Suppressor macrophage treated with lipopolysaccharide for 1 hour (primary cell): ENCODE data around the gene NDUFAF8.

Experiments
- DNase-seq, 3 donors: peaks; one replicate each; pipeline ENCODE4 v3.0.0-alpha.2; 2020 to 2022

Gene NDUFAF8, protein sequence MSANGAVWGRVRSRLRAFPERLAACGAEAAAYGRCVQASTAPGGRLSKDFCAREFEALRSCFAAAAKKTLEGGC

GRCh38 chr17:81238815-81239713 lies at the start of gene NDUFAF8, which contains the start of gene TEPSIN:
NDUFAF8 (plus strand) TSS chr17:81239318; CDS start chr17:81239364, 46 bp downstream.
TEPSIN (minus strand) TSS chr17:81239055; CDS start chr17:81239033, 22 bp downstream.
- peak; percentile 98 to 99 (median 99) for DNase-seq

GRCh38 chr17:81189670-81190530 lies 49.2 kb upstream of the NDUFAF8 start:
- DNase-seq: peak; percentile 20 to 31 (median 31)

DNA sequence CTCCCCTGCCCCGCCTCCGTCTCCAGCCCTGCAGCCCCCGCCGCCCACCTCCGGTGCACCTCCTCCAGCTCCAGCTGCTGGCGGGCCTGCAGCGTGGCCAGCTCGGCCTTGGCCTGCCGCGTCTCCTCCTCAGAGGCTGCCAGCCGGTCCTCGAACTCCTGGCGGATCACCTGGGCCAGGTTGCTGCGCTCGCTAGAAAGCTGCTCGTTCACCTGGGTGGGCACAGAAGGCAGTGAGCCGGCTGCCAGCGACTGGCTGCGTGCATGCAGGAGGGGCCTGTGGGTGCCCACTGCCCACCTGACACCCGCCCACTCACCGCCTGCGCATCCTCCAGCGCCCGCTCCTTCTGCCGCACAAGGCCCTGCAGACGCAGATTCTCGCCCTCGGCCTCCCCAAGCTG lies 48.5 kb upstream of the NDUFAF8 start:
- no peak for DNase-seq

- no peak for DNase-seq
Observed at GRCh38 chr17:81191116-81191515, 48.0 kb upstream of the NDUFAF8 start.

GRCh38 chr17:81191646-81192045 lies 47.5 kb upstream of the NDUFAF8 start:
- no peak for DNase-seq

- DNase-seq: no peak
Observed at GRCh38 chr17:81192386-81193050, 46.6 kb upstream of the NDUFAF8 start.

- no peak for DNase-seq
Observed at GRCh38 chr17:81193051-81193410, 46.1 kb upstream of the NDUFAF8 start.

- DNase-seq: peak; percentile 31 to 48 (median 41)
Observed at GRCh38 chr17:81193470-81194224, 45.5 kb upstream of the NDUFAF8 start.

DNA sequence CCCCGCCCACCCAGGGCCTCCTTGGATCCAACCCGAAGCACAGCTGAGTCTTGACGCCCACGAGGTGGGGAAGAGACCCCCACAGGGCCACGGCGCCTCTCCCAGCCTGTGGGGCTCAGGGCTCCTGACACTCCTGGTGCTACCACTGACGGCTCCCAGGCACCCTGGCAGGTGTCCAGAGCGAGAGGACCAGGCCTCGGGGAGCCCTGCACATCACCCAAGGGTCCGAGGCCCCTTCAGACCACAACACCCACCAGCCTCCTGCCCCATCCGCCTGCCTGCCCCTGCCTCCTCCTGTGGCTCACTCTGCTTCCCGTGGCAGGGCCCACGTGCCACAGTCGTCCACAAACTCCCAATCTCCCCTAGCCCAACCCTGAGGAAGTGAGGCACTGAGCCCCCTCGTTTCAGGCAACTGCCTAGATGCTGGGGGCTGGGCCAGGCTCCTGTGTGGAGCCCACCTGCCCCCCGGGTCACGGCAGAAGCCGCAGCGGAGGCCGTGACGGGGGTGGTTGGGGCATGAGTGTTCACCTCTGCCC lies 44.8 kb upstream of the NDUFAF8 start:
- DNase-seq: no peak

DNA sequence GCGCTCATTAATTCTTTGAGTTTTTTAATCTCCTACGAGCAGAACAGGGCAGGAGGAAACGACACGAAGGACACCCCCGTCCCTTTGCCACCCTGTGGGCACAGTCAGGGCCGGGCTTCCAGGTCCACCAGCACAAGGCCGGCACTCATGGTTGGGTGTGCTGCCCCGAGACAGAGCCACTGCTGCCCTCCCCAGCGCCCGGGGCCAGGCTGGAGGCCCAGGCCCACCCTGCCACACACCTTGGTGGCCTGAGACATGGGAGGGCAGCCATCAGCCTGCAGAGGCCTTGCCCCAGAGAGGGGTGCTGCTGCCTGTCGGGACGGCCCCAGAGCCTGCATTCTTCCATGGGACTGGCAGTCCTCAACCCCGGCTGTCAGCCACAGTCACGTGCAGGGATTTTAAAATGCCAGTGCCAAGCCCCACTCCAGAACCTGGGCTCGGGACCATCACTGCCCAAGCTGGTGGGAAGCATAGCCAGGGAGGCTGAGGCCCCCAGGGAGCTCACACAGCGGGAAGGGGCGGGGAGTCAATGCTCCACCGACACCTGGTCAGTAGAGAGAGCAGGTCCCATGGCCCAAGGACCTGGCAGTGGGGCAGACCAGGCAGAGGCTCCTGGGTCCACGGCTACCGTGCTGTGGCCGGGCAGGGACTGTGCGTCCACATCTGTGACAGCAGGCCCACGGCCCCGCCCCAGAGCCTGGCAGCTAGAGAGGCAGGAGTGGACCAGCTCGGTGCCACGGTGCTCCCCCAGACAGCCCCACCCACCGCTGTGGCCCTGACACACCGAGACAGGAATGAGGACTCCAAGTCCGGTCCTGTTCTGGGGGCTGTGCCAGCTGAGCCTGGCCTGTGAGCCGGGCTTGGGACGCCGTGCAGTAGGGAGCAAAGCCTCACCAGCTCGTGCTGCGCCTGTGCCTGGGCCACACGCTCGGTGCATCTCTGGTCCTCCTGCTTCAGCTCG lies 43.9 kb upstream of the NDUFAF8 start:
- DNase-seq: no peak

- no peak for DNase-seq
Observed at GRCh38 chr17:81195941-81196495, 43.1 kb upstream of the NDUFAF8 start.

GRCh38 chr17:81196505-81197408 lies 42.4 kb upstream of the NDUFAF8 start:
- DNase-seq: no peak

GRCh38 chr17:81197409-81197795 lies 41.7 kb upstream of the NDUFAF8 start:
- DNase-seq: no peak

GRCh38 chr17:81197831-81198490 lies 41.2 kb upstream of the NDUFAF8 start:
- DNase-seq: no peak

- DNase-seq: no peak
Observed at GRCh38 chr17:81198826-81199481, 40.2 kb upstream of the NDUFAF8 start.

- no peak for DNase-seq
Observed at GRCh38 chr17:81199482-81199830, 39.7 kb upstream of the NDUFAF8 start.

DNA sequence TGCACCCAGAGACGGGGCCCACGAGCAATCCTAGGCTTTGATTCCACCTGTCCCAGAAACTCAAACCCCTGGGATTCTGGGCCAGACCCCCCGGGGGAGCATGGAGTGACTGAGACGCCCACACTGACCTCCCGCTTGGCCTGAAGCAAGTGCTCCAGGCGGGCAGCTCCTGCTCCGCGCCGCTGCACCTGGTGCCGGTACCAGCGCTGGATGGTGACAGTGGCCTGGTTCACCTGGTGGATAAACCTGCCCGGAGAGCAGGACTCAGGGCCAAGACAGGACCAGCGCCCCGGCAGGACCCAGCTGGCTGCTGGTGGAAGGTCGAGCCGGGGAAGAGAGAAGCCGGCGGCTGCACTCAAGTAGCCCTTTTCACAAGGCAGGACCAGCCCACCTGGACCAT lies 38.9 kb upstream of the NDUFAF8 start:
- no peak for DNase-seq
